Neural progenitor cell (in vitro differentiated cells): ENCODE measurements around the gene GNAI1. TPM values are rescaled to one million over a fixed set of nuclear protein-coding genes. Genes with fewer than 3 reads are reported as not detected.
"Not testable (repeated sequence)": the region's sequence is repeated elsewhere in the genome, so short reads cannot be mapped to it uniquely, and the experiment has no call there.

Experiments
- DNase-seq: peaks from one replicate; pipeline ENCODE4 v3.0.0-alpha.2; 2016; ENCODE audit warnings: low spot score
- H2AFZ ChIP-seq: fragments of 200-600 bp; sonication (generic); replicated peaks from 2 replicates; pipeline ENCODE4 v1.6.1; 2016; ENCODE audit warnings: antibody characterized with exemption
- H3F3A ChIP-seq: fragments of 200-600 bp; sonication (generic); 2 replicates; pipeline ENCODE4 v1.6.1; 2016; ENCODE audit warnings: antibody characterized with exemption, low read depth
- H3K27ac ChIP-seq: fragments of 200-600 bp; sonication (generic); 2 replicates; pipeline ENCODE4 v1.5.1; 2016; ENCODE audit warnings: mild to moderate bottlenecking
- H3K27me3 ChIP-seq: fragments of 200-600 bp; sonication (generic); 2 replicates; pipeline ENCODE4 v1.6.1; 2016; ENCODE audit warnings: mild to moderate bottlenecking, moderate library complexity
- H3K36me3 ChIP-seq: fragments of 200-600 bp; sonication (generic); 2 replicates; pipeline ENCODE4 v1.5.1; 2016
- H3K4me1 ChIP-seq: fragments of 200-600 bp; sonication (generic); 2 replicates; pipeline ENCODE4 v1.6.1; 2016; ENCODE audit warnings: mixed run types
- H3K4me2 ChIP-seq: fragments of 200-600 bp; sonication (generic); 2 replicates; pipeline ENCODE4 v1.6.1; 2016
- H3K4me3 ChIP-seq: fragments of 200-600 bp; sonication (generic); 2 replicates; pipeline ENCODE4 v1.5.1; 2016
- H3K79me2 ChIP-seq: fragments of 200-600 bp; sonication (generic); 2 replicates; pipeline ENCODE4 v1.6.1; 2016; ENCODE audit warnings: low read depth
- H3K9ac ChIP-seq: fragments of 200-600 bp; sonication (generic); 2 replicates; pipeline ENCODE4 v1.6.1; 2016
- H3K9me3 ChIP-seq: fragments of 200-600 bp; sonication (generic); 2 replicates; pipeline ENCODE4 v1.5.1; 2016; ENCODE audit warnings: low read depth
- H4K20me1 ChIP-seq: fragments of 200-600 bp; sonication (generic); 2 replicates; pipeline ENCODE4 v1.6.1; 2016; ENCODE audit warnings: low read depth
- H3K27ac Mint-ChIP-seq: 3 replicates; pipeline ENCODE4 v1.8.0; 2021; ENCODE audit warnings: mixed read lengths
- H3K27me3 Mint-ChIP-seq: 2 replicates; pipeline ENCODE4 v1.8.0; 2022; ENCODE audit warnings: low read depth, mild to moderate bottlenecking, inconsistent platforms, moderate library complexity, mixed read lengths; ENCODE audit not compliant: insufficient read depth
- H3K36me3 Mint-ChIP-seq: 3 replicates; pipeline ENCODE4 v1.8.0; 2021; ENCODE audit warnings: mixed read lengths
- H3K4me1 Mint-ChIP-seq: 3 replicates; pipeline ENCODE4 v1.8.0; 2021; ENCODE audit warnings: mixed read lengths
- H3K4me3 Mint-ChIP-seq: 3 replicates; pipeline ENCODE4 v1.8.0; 2021; ENCODE audit warnings: mild to moderate bottlenecking, moderate library complexity, mixed read lengths
- H3K9me3 Mint-ChIP-seq: 3 replicates; pipeline ENCODE4 v1.8.0; 2020; ENCODE audit warnings: mixed read lengths
- CTCF ChIP-seq: fragments of 200-600 bp; sonication (generic); IDR thresholded peaks from 2 replicates; pipeline ENCODE4 v1.5.1; 2017; ENCODE audit warnings: antibody characterized with exemption, mild to moderate bottlenecking
- EZH2 ChIP-seq: fragments of 200-600 bp; sonication (generic); IDR thresholded peaks from 2 replicates; pipeline ENCODE4 v1.6.1; 2017; ENCODE audit warnings: antibody characterized with exemption, mild to moderate bottlenecking, moderate library complexity
- EZH2phosphoT487 ChIP-seq: fragments of 200-600 bp; sonication (generic); IDR thresholded peaks from 2 replicates; pipeline ENCODE4 v1.6.1; 2017; ENCODE audit warnings: antibody characterized with exemption
- total RNA-seq: library from RNA; depleted of rRNA; stranded (reverse); fragments of >200 nt; gene quantifications from 2 replicates; pipeline ENCODE4 v1.2.3, GENCODE V29; 2015; ENCODE audit warnings: low replicate concordance

Gene GNAI1
- total RNA-seq, 1 donor from 2014 or later: 91.3 TPM

GRCh38 chr7:80153446-80153845 is 18.8 kb downstream of the GNAI1 start:
- H3K4me1 ChIP-seq: peaks cover 13% of the 10 kb centered on the region
- H3K27me3 Mint-ChIP-seq: no peaks in the 10 kb centered on the region
- no peaks in the 10 kb centered on the region for H3K4me1 Mint-ChIP-seq
- peaks cover 100% of the 10 kb centered on the region for H3K79me2 ChIP-seq
- no peak overlapping the region for H3K4me3 ChIP-seq
- no peaks in the 10 kb centered on the region for H3K27me3 ChIP-seq
- H2AFZ ChIP-seq: no peak overlapping the region
- H3K27ac ChIP-seq: no peak overlapping the region
- H3K4me3 Mint-ChIP-seq: no peak overlapping the region
- H3K9me3 ChIP-seq: no peaks in the 10 kb centered on the region
- H3K27ac Mint-ChIP-seq: no peak overlapping the region
- H4K20me1 ChIP-seq: peaks cover 85% of the 10 kb centered on the region
- DNase-seq: no peak
- TF ChIP-seq CTCF: no peak
- no peak for TF ChIP-seq EZH2
- TF ChIP-seq EZH2phosphoT487: no peak
- H3K36me3 ChIP-seq: no peaks in the 10 kb centered on the region
- no peak overlapping the region for H3K9ac ChIP-seq
- H3K36me3 Mint-ChIP-seq: peaks cover 10% of the 10 kb centered on the region
- H3K9me3 Mint-ChIP-seq: peaks cover 15% of the 10 kb centered on the region
- H3K4me2 ChIP-seq: no peak overlapping the region
- H3F3A ChIP-seq: no peaks in the 10 kb centered on the region

GRCh38 chr7:80154656-80155333 is 20.2 kb downstream of the GNAI1 start:
- Histone ChIP-seq H2AFZ (no peak overlapping the region), H3K27ac (no peak overlapping the region), H3K4me2 (no peak overlapping the region), H3K27me3 (no peaks in the 10 kb centered on the region), H3K9ac (no peak overlapping the region), H4K20me1 (peaks cover 84% of the 10 kb centered on the region), H3K79me2 (peaks cover 100% of the 10 kb centered on the region), H3F3A (no peaks in the 10 kb centered on the region), H3K4me1 (peaks cover 4% of the 10 kb centered on the region), H3K36me3 (no peaks in the 10 kb centered on the region), H3K9me3 (no peaks in the 10 kb centered on the region), H3K4me3 (no peak overlapping the region)
- H3K4me3 Mint-ChIP-seq: no peak overlapping the region
- H3K9me3 Mint-ChIP-seq: peaks cover 16% of the 10 kb centered on the region
- no peaks in the 10 kb centered on the region for H3K27me3 Mint-ChIP-seq
- H3K27ac Mint-ChIP-seq: no peak overlapping the region
- no peak for DNase-seq
- TF ChIP-seq EZH2phosphoT487: no peak
- TF ChIP-seq CTCF: no peak
- no peak for TF ChIP-seq EZH2
- H3K36me3 Mint-ChIP-seq: peaks cover 14% of the 10 kb centered on the region
- H3K4me1 Mint-ChIP-seq: no peaks in the 10 kb centered on the region

GRCh38 chr7:80155374-80155773 is 20.7 kb downstream of the GNAI1 start:
- H4K20me1 ChIP-seq: peaks cover 84% of the 10 kb centered on the region
- H3K4me1 ChIP-seq: peaks cover 4% of the 10 kb centered on the region
- H3K4me3 Mint-ChIP-seq: no peak overlapping the region
- no peaks in the 10 kb centered on the region for H3K27me3 ChIP-seq
- no peak overlapping the region for H2AFZ ChIP-seq
- no peak for DNase-seq
- no peak overlapping the region for H3K4me3 ChIP-seq
- peaks cover 14% of the 10 kb centered on the region for H3K36me3 Mint-ChIP-seq
- H3K4me2 ChIP-seq: no peak overlapping the region
- H3K9me3 ChIP-seq: no peaks in the 10 kb centered on the region
- no peaks in the 10 kb centered on the region for H3K36me3 ChIP-seq
- H3K9me3 Mint-ChIP-seq: peaks cover 19% of the 10 kb centered on the region
- no peak for TF ChIP-seq CTCF
- no peak for TF ChIP-seq EZH2phosphoT487
- no peak for TF ChIP-seq EZH2
- peaks cover 100% of the 10 kb centered on the region for H3K79me2 ChIP-seq
- no peaks in the 10 kb centered on the region for H3K4me1 Mint-ChIP-seq
- H3F3A ChIP-seq: no peaks in the 10 kb centered on the region
- H3K27ac Mint-ChIP-seq: no peak overlapping the region
- H3K27me3 Mint-ChIP-seq: no peaks in the 10 kb centered on the region
- H3K9ac ChIP-seq: no peak overlapping the region
- no peak overlapping the region for H3K27ac ChIP-seq

- Mint-ChIP-seq H3K36me3 (peaks cover 16% of the 10 kb centered on the region), H3K9me3 (peaks cover 24% of the 10 kb centered on the region)
- H3K27me3 ChIP-seq, H3K4me3 ChIP-seq, H3K4me1 ChIP-seq, H3K27ac ChIP-seq, H3K4me2 ChIP-seq, H3K9me3 ChIP-seq, H3K9ac ChIP-seq, H3K27me3 Mint-ChIP-seq, H3K36me3 ChIP-seq, H3F3A ChIP-seq, H3K27ac Mint-ChIP-seq, DNase-seq, H3K4me1 Mint-ChIP-seq, H3K4me3 Mint-ChIP-seq, H2AFZ ChIP-seq: not testable (repeated sequence)
- Histone ChIP-seq H4K20me1 (peaks cover 74% of the 10 kb centered on the region), H3K79me2 (peaks cover 100% of the 10 kb centered on the region)
Measured at GRCh38 chr7:80157770-80158169, 23.1 kb downstream of the GNAI1 start.
